ENCODE data around the gene MRPL53. TPM values are rescaled to one million over a fixed set of nuclear protein-coding genes. Genes with fewer than 3 reads are reported as not detected.
"Not testable (repeated sequence)": the region's sequence is repeated elsewhere in the genome, so short reads cannot be mapped to it uniquely, and the experiment has no call there.

The MRPL53 gene
- total and polyA plus RNA-seq, 2 of the 13 experiments (the other 11 are each of a cell fraction or from before 2014, with no cell fraction given): 34.3 to 51.9 TPM

DNA sequence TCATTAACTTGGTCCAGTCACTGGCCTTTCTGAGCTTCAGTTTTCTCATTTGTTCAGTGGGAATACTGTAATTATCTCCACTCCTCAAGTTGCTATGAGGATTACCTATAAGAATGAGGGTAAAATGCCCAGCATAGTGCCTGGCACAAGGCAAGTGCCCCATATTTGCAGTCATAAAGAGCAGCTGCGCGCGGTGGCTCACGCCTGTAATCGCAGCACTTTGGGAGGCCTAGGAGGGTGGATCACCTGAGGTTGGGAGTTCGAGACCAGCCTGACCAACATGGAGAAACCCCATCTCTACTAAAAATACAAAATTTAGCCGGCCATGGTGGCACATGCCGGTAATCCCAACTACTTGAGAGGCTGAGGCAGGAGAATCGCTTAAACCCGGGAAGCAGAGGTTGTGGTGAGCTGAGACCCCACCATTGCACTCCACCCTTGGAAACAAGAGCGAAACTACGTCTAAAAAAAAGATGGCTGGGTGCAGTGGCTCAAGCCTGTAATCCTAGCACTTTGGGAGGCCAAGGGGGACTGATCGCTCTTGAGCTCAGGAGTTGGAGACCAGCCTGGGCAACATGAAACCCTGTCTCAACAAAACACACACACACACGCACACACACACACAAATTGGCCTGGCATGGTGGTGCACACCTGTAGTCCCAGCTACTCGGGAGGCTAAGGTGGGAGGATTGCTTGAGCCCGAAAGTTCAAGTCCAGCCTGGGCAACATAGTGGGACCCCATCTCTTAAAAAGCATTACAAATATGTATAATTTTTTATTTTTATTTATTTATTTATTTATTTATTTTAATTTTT lies 29.8 kb downstream of the MRPL53 start (continued):
- TF ChIP-seq, protein P1, sequence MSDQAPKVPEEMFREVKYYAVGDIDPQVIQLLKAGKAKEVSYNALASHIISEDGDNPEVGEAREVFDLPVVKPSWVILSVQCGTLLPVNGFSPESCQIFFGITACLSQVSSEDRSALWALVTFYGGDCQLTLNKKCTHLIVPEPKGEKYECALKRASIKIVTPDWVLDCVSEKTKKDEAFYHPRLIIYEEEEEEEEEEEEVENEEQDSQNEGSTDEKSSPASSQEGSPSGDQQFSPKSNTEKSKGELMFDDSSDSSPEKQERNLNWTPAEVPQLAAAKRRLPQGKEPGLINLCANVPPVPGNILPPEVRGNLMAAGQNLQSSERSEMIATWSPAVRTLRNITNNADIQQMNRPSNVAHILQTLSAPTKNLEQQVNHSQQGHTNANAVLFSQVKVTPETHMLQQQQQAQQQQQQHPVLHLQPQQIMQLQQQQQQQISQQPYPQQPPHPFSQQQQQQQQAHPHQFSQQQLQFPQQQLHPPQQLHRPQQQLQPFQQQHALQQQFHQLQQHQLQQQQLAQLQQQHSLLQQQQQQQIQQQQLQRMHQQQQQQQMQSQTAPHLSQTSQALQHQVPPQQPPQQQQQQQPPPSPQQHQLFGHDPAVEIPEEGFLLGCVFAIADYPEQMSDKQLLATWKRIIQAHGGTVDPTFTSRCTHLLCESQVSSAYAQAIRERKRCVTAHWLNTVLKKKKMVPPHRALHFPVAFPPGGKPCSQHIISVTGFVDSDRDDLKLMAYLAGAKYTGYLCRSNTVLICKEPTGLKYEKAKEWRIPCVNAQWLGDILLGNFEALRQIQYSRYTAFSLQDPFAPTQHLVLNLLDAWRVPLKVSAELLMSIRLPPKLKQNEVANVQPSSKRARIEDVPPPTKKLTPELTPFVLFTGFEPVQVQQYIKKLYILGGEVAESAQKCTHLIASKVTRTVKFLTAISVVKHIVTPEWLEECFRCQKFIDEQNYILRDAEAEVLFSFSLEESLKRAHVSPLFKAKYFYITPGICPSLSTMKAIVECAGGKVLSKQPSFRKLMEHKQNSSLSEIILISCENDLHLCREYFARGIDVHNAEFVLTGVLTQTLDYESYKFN (CRISPR knock-in tag; conservative IDR thresholded peaks at IDR 0.05): peak; percentile 54; the same call in 1 of the 2 replicates
- TF ChIP-seq, protein P2, sequence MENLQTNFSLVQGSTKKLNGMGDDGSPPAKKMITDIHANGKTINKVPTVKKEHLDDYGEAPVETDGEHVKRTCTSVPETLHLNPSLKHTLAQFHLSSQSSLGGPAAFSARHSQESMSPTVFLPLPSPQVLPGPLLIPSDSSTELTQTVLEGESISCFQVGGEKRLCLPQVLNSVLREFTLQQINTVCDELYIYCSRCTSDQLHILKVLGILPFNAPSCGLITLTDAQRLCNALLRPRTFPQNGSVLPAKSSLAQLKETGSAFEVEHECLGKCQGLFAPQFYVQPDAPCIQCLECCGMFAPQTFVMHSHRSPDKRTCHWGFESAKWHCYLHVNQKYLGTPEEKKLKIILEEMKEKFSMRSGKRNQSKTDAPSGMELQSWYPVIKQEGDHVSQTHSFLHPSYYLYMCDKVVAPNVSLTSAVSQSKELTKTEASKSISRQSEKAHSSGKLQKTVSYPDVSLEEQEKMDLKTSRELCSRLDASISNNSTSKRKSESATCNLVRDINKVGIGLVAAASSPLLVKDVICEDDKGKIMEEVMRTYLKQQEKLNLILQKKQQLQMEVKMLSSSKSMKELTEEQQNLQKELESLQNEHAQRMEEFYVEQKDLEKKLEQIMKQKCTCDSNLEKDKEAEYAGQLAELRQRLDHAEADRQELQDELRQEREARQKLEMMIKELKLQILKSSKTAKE (CRISPR knock-in tag; IDR thresholded peaks at IDR 0.05; ENCODE audit: borderline replicate concordance): 0 out of 2 replicates have a peak, but pooled peaks have one; percentile 12
- TF ChIP-seq KDM1A (CRISPR knock-in tag; IDR thresholded peaks at IDR 0.05): peak; percentile 77
- TF ChIP-seq RARG (CRISPR knock-in tag; IDR thresholded peaks at IDR 0.05; ENCODE audit: low read depth): peak; percentile 71; the same call in 1 of the 2 replicates
- peak; percentile 8; the same call in 1 of the 2 replicates for TF ChIP-seq REPIN1 (CRISPR knock-in tag; IDR thresholded peaks at IDR 0.05; ENCODE audit: borderline replicate concordance, low read depth)
- TF ChIP-seq, protein P3, sequence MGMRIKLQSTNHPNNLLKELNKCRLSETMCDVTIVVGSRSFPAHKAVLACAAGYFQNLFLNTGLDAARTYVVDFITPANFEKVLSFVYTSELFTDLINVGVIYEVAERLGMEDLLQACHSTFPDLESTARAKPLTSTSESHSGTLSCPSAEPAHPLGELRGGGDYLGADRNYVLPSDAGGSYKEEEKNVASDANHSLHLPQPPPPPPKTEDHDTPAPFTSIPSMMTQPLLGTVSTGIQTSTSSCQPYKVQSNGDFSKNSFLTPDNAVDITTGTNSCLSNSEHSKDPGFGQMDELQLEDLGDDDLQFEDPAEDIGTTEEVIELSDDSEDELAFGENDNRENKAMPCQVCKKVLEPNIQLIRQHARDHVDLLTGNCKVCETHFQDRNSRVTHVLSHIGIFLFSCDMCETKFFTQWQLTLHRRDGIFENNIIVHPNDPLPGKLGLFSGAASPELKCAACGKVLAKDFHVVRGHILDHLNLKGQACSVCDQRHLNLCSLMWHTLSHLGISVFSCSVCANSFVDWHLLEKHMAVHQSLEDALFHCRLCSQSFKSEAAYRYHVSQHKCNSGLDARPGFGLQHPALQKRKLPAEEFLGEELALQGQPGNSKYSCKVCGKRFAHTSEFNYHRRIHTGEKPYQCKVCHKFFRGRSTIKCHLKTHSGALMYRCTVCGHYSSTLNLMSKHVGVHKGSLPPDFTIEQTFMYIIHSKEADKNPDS (CRISPR knock-in tag; IDR thresholded peaks at IDR 0.05): 0 out of 2 replicates have a peak, but pooled peaks have one; percentile 56
- not testable (repeated sequence) for TF ChIP-seq CREB1 (IDR thresholded peaks at IDR 0.05)
- peak; percentile 78 for TF ChIP-seq CREB1 (CRISPR knock-in tag; IDR thresholded peaks at IDR 0.05)
- peak; percentile 95 for TF ChIP-seq ZNF460 (CRISPR knock-in tag; IDR thresholded peaks at IDR 0.05; ENCODE audit: borderline replicate concordance)
- peak; percentile 46; the same call in 1 of the 2 replicates for TF ChIP-seq TBX3 (IDR thresholded peaks at IDR 0.05; ENCODE audit: borderline replicate concordance)
- peak; percentile 84 for TF ChIP-seq RCOR2 (CRISPR knock-in tag; IDR thresholded peaks at IDR 0.05)
- TF ChIP-seq ZNF292 (CRISPR knock-in tag; IDR thresholded peaks at IDR 0.05; ENCODE audit: borderline replicate concordance, low read depth): peak; percentile 22; the same call in 1 of the 2 replicates
- TF ChIP-seq GFI1 (CRISPR knock-in tag; IDR thresholded peaks at IDR 0.05; ENCODE audit: borderline replicate concordance): peak; percentile 24; the same call in 1 of the 2 replicates
- TF ChIP-seq, protein P4, sequence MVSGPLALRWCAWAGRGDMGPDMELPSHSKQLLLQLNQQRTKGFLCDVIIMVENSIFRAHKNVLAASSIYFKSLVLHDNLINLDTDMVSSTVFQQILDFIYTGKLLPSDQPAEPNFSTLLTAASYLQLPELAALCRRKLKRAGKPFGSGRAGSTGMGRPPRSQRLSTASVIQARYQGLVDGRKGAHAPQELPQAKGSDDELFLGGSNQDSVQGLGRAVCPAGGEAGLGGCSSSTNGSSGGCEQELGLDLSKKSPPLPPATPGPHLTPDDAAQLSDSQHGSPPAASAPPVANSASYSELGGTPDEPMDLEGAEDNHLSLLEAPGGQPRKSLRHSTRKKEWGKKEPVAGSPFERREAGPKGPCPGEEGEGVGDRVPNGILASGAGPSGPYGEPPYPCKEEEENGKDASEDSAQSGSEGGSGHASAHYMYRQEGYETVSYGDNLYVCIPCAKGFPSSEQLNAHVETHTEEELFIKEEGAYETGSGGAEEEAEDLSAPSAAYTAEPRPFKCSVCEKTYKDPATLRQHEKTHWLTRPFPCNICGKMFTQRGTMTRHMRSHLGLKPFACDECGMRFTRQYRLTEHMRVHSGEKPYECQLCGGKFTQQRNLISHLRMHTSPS (CRISPR knock-in tag; IDR thresholded peaks at IDR 0.05; ENCODE audit: low read depth): peak; percentile 30; the same call in 1 of the 2 replicates
- peak; percentile 96 for TF ChIP-seq ZMYM2 (CRISPR knock-in tag; IDR thresholded peaks at IDR 0.05)
- peak; percentile 10; the same call in 1 of the 2 replicates for TF ChIP-seq TARDBP (CRISPR knock-in tag; IDR thresholded peaks at IDR 0.05)
- 0 out of 2 replicates have a peak, but pooled peaks have one; percentile 6 for TF ChIP-seq ZFP1 (CRISPR knock-in tag; IDR thresholded peaks at IDR 0.05)

Measured in HepG2 (cell line).